DOHH2 (cell line): Measurements from ENCODE around the gene PRKCH.

Experiments used
- H3F3A ChIP-seq: fragments of 200-600 bp; sonication (generic), shearing (Covaris generic); 2 replicates; pipeline ENCODE4 v1.6.0; 2016; ENCODE audit warnings: antibody characterized with exemption, mild to moderate bottlenecking; ENCODE audit not compliant: control insufficient read depth, insufficient read depth
- H3K27ac ChIP-seq: fragments of 200-600 bp; sonication (generic); 2 replicates; pipeline ENCODE4 v1.5.1; 2014; ENCODE audit warnings: low read depth, mild to moderate bottlenecking, low read length, moderate library complexity
- H3K27me3 ChIP-seq: fragments of 200-600 bp; sonication (generic); 2 replicates; pipeline ENCODE4 v1.6.1; 2014; ENCODE audit warnings: mild to moderate bottlenecking, low read length, mixed read lengths; ENCODE audit not compliant: control insufficient read depth
- H3K36me3 ChIP-seq: fragments of 200-600 bp; sonication (generic); 2 replicates; pipeline ENCODE4 v1.6.1; 2014; ENCODE audit warnings: mild to moderate bottlenecking, low read length, moderate library complexity, mixed read lengths; ENCODE audit not compliant: control insufficient read depth
- H3K4me1 ChIP-seq: fragments of 200-600 bp; sonication (generic); 2 replicates; pipeline ENCODE4 v1.6.1; 2014; ENCODE audit warnings: mild to moderate bottlenecking, low read length, mixed read lengths; ENCODE audit not compliant: control insufficient read depth
- H3K4me2 ChIP-seq: fragments of 200-600 bp; sonication (generic); 2 replicates; pipeline ENCODE4 v1.6.0; 2014; ENCODE audit warnings: mild to moderate bottlenecking, low read length, moderate library complexity
- H3K4me3 ChIP-seq: fragments of 200-600 bp; sonication (generic); 2 replicates; pipeline ENCODE4 v1.5.1; 2014; ENCODE audit warnings: mild to moderate bottlenecking, low read length, mixed read lengths
- H3K79me2 ChIP-seq: fragments of 200-600 bp; sonication (generic); 2 replicates; pipeline ENCODE4 v1.6.1; 2014; ENCODE audit warnings: mild to moderate bottlenecking, low read length, mixed read lengths; ENCODE audit not compliant: control insufficient read depth
- H3K9me2 ChIP-seq: fragments of 200-600 bp; sonication (generic); replicated peaks from 2 replicates; pipeline ENCODE4 v1.6.1; 2014; ENCODE audit warnings: mild to moderate bottlenecking, low read length, mixed read lengths; ENCODE audit not compliant: control insufficient read depth
- H3K9me3 ChIP-seq: fragments of 200-600 bp; sonication (generic); 2 replicates; pipeline ENCODE4 v1.6.1; 2014; ENCODE audit warnings: antibody characterized with exemption, low read length, mixed read lengths; ENCODE audit not compliant: control insufficient read depth, insufficient read depth
- H4K20me1 ChIP-seq: fragments of 200-600 bp; sonication (generic); 2 replicates; pipeline ENCODE4 v1.6.0; 2014; ENCODE audit warnings: low read depth, mild to moderate bottlenecking, antibody characterized with exemption, low read length, moderate library complexity; ENCODE audit not compliant: control insufficient read depth, insufficient read depth
- CTCF ChIP-seq: fragments of 200-600 bp; sonication (generic); IDR thresholded peaks from one replicate; pipeline ENCODE4 v1.5.1; 2014; ENCODE audit warnings: antibody characterized with exemption, mild to moderate bottlenecking, low read depth, low read length; ENCODE audit not compliant: poor library complexity, severe bottlenecking
- EZH2phosphoT487 ChIP-seq: fragments of 200-600 bp; sonication (generic); IDR thresholded peaks from 2 replicates; pipeline ENCODE4 v1.6.1; 2017; ENCODE audit warnings: borderline replicate concordance, mild to moderate bottlenecking, antibody characterized with exemption, low read length, moderate library complexity, mixed read lengths

Gene PRKCH

GRCh38 chr14:61494018-61494417 lies 172.6 kb downstream of the PRKCH start:
- TF ChIP-seq EZH2phosphoT487 (no peak), CTCF (no peak)
- Histone ChIP-seq H4K20me1 (no peaks in the 10 kb centered on the region), H3K27me3 (no peaks in the 10 kb centered on the region), H3K9me2 (no peaks in the 10 kb centered on the region), H3F3A (no peaks in the 10 kb centered on the region), H3K36me3 (no peaks in the 10 kb centered on the region), H3K4me2 (no peak overlapping the region), H3K4me3 (no peak overlapping the region), H3K79me2 (no peaks in the 10 kb centered on the region), H3K27ac (no peak overlapping the region), H3K9me3 (no peaks in the 10 kb centered on the region), H3K4me1 (peaks cover 58% of the 10 kb centered on the region)

- no peaks in the 10 kb centered on the region for H3K9me2 ChIP-seq
- no peak overlapping the region for H3K4me3 ChIP-seq
- H4K20me1 ChIP-seq, result no peaks in the 10 kb centered on the region
- no peaks in the 10 kb centered on the region for H3K79me2 ChIP-seq
- no peaks in the 10 kb centered on the region; the same call in 1 of the 2 replicates for H3K36me3 ChIP-seq
- no peak overlapping the region for H3K4me2 ChIP-seq
- no peaks in the 10 kb centered on the region for H3K9me3 ChIP-seq
- no peaks in the 10 kb centered on the region for H3K27me3 ChIP-seq
- no peak overlapping the region for H3K27ac ChIP-seq
- H3K4me1 ChIP-seq, result peaks cover 62% of the 10 kb centered on the region
- TF ChIP-seq CTCF (no peak), EZH2phosphoT487 (no peak)
- peaks cover 2% of the 10 kb centered on the region; the same call in 1 of the 2 replicates for H3F3A ChIP-seq
Measured at GRCh38 chr14:61495809-61496208, 174.4 kb downstream of the PRKCH start.

GRCh38 chr14:61498303-61498702 lies 176.9 kb downstream of the PRKCH start:
- no peak overlapping the region for H3K4me3 ChIP-seq
- H3K4me2 ChIP-seq, result no peak overlapping the region
- H3K79me2 ChIP-seq, result no peaks in the 10 kb centered on the region
- no peaks in the 10 kb centered on the region for H3K9me2 ChIP-seq
- H3K9me3 ChIP-seq, result no peaks in the 10 kb centered on the region
- H4K20me1 ChIP-seq, result no peaks in the 10 kb centered on the region
- H3K4me1 ChIP-seq, result peaks cover 64% of the 10 kb centered on the region
- H3K27me3 ChIP-seq, result no peaks in the 10 kb centered on the region
- H3K36me3 ChIP-seq, result no peaks in the 10 kb centered on the region; the same call in 1 of the 2 replicates
- no peak overlapping the region for H3K27ac ChIP-seq
- TF ChIP-seq EZH2phosphoT487, result no peak
- no peak for TF ChIP-seq CTCF
- peaks cover 26% of the 10 kb centered on the region for H3F3A ChIP-seq
